Thoracic aorta (tissue), 2 donors: ENCODE results near the gene POFUT1. TPM values are rescaled to one million over a fixed set of nuclear protein-coding genes. Genes with fewer than 3 reads are reported as not detected.
"Not testable (repeated sequence)": the region's sequence is repeated elsewhere in the genome, so short reads cannot be mapped to it uniquely, and the experiment has no call there.

Source experiments
- ATAC-seq: fragments of 150-250 bp; one replicate; pipeline ENCODE4 v1.8.0; 2017; ENCODE audit warnings: low read depth; ENCODE audit not compliant: insufficient number of reproducible peaks, low FRiP score
- DNase-seq: peaks from one replicate; pipeline ENCODE4 v3.0.0-alpha.2; 2020; ENCODE audit warnings: low spot score
- H3K27ac ChIP-seq, 2 donors: fragments of 200-600 bp; sonication (generic); 1 replicate in 1 of 2; 2 replicates in 1 of 2; pipeline ENCODE4 v1.5.1; 2016; ENCODE audit warnings: mild to moderate bottlenecking in 2 of 2, moderate library complexity in 2 of 2
- H3K27me3 ChIP-seq: fragments of 200-600 bp; sonication (generic); replicated peaks from 2 replicates; pipeline ENCODE4 v1.6.0; 2016; ENCODE audit warnings: mild to moderate bottlenecking; ENCODE audit not compliant: insufficient read depth
- H3K36me3 ChIP-seq: fragments of 200-600 bp; sonication (generic); one replicate; pipeline ENCODE4 v1.5.1; 2016
- H3K4me1 ChIP-seq, 2 donors: fragments of 200-600 bp; sonication (generic); 1 replicate in 1 of 2; 2 replicates in 1 of 2; pipeline versions ENCODE4 v1.5.1 to v1.6.0; 2016; ENCODE audit warnings: low read depth in 2 of 2, mild to moderate bottlenecking in 1 of 2; ENCODE audit not compliant: control insufficient read depth in 1 of 2
- H3K4me3 ChIP-seq: fragments of 200-600 bp; sonication (generic); 2 replicates; pipeline ENCODE4 v1.5.1; 2016; ENCODE audit warnings: mild to moderate bottlenecking
- H3K9me3 ChIP-seq: fragments of 200-600 bp; sonication (generic); 2 replicates; pipeline ENCODE4 v1.5.1; 2016
- total RNA-seq, 2 donors: library from RNA; depleted of rRNA; stranded (reverse); fragments of >200 nt; gene quantifications; one replicate each; pipeline versions ENCODE4 v1.1.0 to v1.2.3, GENCODE V29; 2016
- TF ChIP-seq, protein P1 (sequence below): fragments of 200-600 bp; sonication (generic); IDR thresholded peaks from one replicate; pipeline ENCODE4 v1.5.1; 2019; ENCODE audit warnings: antibody characterized with exemption

The POFUT1 gene
- total RNA-seq, 2 donors from 2014 or later = 30.8 to 37.1 TPM

DNA sequence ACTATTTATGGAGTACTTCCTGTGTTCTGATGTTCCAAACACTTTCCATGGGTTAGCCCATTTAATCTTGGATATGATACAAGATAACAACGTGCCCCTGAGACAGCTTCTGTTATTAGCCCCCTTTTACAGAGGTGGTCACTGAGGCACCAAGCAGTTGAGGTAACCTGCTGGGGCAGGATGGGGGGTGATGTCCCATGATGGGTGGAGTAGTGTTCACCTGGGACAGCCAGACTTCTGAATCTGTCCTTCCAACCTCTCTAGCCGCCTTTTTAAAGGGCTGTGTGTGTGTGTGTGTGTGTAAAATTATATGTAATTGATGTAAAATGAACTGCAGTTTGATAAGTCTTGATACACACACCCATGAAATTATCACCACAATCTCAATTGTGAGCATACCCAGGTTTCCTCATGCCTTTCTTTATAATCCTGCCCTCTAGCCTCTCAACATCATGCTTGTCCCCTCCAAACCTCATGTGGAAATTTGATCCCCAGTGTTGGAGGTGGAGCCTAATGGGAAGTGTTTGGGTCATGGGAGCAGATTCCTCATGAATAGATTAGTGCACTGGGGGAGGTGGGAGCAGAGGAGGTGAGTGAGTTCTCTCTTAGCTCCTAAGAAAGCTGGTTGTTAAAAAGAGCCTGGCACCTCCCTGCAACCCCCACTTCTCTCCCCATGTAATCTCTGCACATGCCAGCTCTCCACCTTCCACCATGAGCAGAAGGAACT lies 39.3 kb upstream of the POFUT1 start:
- no peak for DNase-seq
- H3K36me3 ChIP-seq = peaks cover 32% of the 10 kb centered on the region
- no peak overlapping the region for H3K4me3 ChIP-seq
- H3K27me3 ChIP-seq = no peaks in the 10 kb centered on the region
- no peaks in the 10 kb centered on the region for H3K4me1 ChIP-seq
- TF ChIP-seq, protein P1, sequence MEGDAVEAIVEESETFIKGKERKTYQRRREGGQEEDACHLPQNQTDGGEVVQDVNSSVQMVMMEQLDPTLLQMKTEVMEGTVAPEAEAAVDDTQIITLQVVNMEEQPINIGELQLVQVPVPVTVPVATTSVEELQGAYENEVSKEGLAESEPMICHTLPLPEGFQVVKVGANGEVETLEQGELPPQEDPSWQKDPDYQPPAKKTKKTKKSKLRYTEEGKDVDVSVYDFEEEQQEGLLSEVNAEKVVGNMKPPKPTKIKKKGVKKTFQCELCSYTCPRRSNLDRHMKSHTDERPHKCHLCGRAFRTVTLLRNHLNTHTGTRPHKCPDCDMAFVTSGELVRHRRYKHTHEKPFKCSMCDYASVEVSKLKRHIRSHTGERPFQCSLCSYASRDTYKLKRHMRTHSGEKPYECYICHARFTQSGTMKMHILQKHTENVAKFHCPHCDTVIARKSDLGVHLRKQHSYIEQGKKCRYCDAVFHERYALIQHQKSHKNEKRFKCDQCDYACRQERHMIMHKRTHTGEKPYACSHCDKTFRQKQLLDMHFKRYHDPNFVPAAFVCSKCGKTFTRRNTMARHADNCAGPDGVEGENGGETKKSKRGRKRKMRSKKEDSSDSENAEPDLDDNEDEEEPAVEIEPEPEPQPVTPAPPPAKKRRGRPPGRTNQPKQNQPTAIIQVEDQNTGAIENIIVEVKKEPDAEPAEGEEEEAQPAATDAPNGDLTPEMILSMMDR = no peak
- H3K9me3 ChIP-seq = no peaks in the 10 kb centered on the region
- ATAC-seq = no peak
- no peak overlapping the region for H3K27ac ChIP-seq

DNA sequence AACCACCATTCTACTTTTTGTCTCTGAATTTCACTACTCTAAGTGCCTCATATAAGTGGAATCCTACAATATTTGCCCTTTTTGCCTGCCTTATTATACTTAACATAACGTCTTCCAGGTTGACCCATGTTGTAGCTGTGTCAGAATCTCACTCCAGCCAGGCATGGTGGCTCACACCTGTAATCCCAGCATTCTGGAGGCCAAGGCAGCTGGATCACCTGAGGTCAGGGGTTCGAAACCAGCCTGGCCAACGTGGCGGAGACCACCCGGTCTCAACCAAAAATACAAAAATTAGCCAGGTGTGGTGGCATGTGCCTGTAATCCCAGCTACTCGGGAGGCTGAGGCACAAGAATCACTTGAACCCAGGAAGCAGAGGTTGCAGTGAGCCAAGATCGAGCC lies 30.0 kb upstream of the POFUT1 start:
- H3K4me1 ChIP-seq, H3K36me3 ChIP-seq, ATAC-seq, DNase-seq, H3K4me3 ChIP-seq, H3K27me3 ChIP-seq, H3K27ac ChIP-seq, H3K9me3 ChIP-seq: not testable (repeated sequence)

DNA sequence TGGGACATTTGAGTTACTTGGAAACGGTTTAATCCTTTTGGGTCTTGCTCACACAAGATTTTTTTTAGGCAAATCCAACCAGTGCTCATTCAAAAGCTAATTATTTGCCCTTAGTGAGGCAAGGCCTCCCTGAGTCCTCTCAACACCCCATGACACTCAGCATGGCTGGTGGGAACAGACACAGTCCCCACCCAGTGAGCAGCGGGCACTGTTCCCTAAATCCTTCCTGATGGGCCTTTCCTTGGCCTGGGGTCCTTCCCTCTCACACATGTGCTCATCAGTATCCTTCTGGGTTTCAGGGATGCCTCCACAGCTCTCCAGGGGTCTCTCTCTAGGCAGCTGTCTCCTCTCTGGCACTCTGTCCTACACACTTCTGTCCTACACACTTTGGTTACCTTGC lies 28.2 kb upstream of the POFUT1 start:
- H3K27me3 ChIP-seq = no peaks in the 10 kb centered on the region
- ATAC-seq = no peak
- no peak for DNase-seq
- no peak overlapping the region for H3K4me3 ChIP-seq
- no peaks in the 10 kb centered on the region for H3K36me3 ChIP-seq
- H3K9me3 ChIP-seq = no peaks in the 10 kb centered on the region
- no peak overlapping the region for H3K27ac ChIP-seq
- no peaks in the 10 kb centered on the region for H3K4me1 ChIP-seq
- TF ChIP-seq, protein P1 = no peak

GRCh38 chr20:32179934-32180333 lies 27.7 kb upstream of the POFUT1 start:
- no peaks in the 10 kb centered on the region for H3K4me1 ChIP-seq
- TF ChIP-seq, protein P1 = no peak
- no peak for ATAC-seq

DNA sequence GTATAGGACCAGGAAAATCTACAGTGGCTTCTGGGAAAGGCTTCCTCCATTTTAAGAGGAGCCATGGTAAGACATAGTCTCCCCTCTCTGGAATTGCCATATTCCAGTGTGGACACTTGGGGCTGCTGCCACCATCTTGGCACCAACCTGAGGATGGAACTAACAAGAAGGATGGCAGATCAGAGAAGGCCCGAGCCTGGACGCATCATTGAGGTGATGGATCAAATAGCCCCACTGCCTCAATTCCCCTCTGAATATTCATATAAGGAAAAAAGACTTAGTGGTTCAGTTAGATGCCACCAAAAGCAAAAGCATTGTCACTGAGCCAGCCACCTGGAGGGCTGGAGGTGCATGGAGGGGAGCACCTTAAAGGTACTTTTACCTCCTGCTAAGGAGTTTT lies 26.1 kb upstream of the POFUT1 start:
- Histone ChIP-seq H3K4me1 (no peaks in the 10 kb centered on the region), H3K36me3 (no peaks in the 10 kb centered on the region), H3K9me3 (no peaks in the 10 kb centered on the region), H3K27me3 (no peaks in the 10 kb centered on the region), H3K27ac (no peak overlapping the region), H3K4me3 (no peak overlapping the region)
- TF ChIP-seq, protein P1 = no peak
- DNase-seq (no peak), ATAC-seq (no peak)

More at GRCh38 chr20:32179934-32180333, 27.7 kb upstream of the POFUT1 start:
- Histone ChIP-seq H3K4me3 (no peak overlapping the region), H3K27ac (no peak overlapping the region), H3K27me3 (no peaks in the 10 kb centered on the region), H3K9me3 (no peaks in the 10 kb centered on the region), H3K36me3 (no peaks in the 10 kb centered on the region)
- DNase-seq = no peak
